Activated CD8-positive, alpha-beta T cell treated with anti-CD3 and anti-CD28 coated beads for 36 hours (primary cell): ENCODE data around the gene IL36G. TPM values are rescaled to one million over a fixed set of nuclear protein-coding genes. Genes with fewer than 3 reads are reported as not detected.
A peak's percentile ranks its signal among the peaks of the same experiment; 100 is the strongest.

Experiments used
- ATAC-seq: fragments of 200-7000 bp; cut with Tn5 transposase; one replicate; pipeline ENCODE4 v1.10.0; 2021; ENCODE audit warnings: mild to moderate bottlenecking, moderate library complexity
- CTCF ChIA-PET: fragments of 350-600 bp; sonication (Branson Sonifier 250); formaldehyde crosslinking; loops from one replicate; lab custom pipeline; 2021; ENCODE audit warnings: antibody characterized with exemption; lab: Charles Lee
- POLR2A ChIA-PET: fragments of 350-600 bp; sonication (Branson Sonifier 250); formaldehyde crosslinking; loops from one replicate; lab custom pipeline; 2021; ENCODE audit warnings: antibody characterized with exemption; lab: Charles Lee
- DNase-seq: peaks from one replicate; pipeline ENCODE4 v3.0.0-alpha.2; 2020
- H3K27ac Mint-ChIP-seq: one replicate; pipeline ENCODE4 v1.8.0; 2021; ENCODE audit warnings: mild to moderate bottlenecking, mixed read lengths
- H3K27me3 Mint-ChIP-seq: one replicate; pipeline ENCODE4 v1.8.0; 2021; ENCODE audit warnings: mixed read lengths
- H3K36me3 Mint-ChIP-seq: one replicate; pipeline ENCODE4 v1.8.0; 2021; ENCODE audit warnings: low read depth, mixed read lengths
- H3K4me1 Mint-ChIP-seq: one replicate; pipeline ENCODE4 v1.8.0; 2021; ENCODE audit warnings: low read depth, mixed read lengths
- H3K4me3 Mint-ChIP-seq: one replicate; pipeline ENCODE4 v1.8.0; 2021; ENCODE audit warnings: mild to moderate bottlenecking, moderate library complexity, mixed read lengths
- H3K9me3 Mint-ChIP-seq: one replicate; pipeline ENCODE4 v1.8.0; 2021; ENCODE audit warnings: mixed read lengths
- CTCF ChIP-seq: fragments of 200-600 bp; IDR thresholded peaks from one replicate; pipeline ENCODE4 v1.8.0; 2022; ENCODE audit warnings: antibody characterized with exemption, mild to moderate bottlenecking
- intact Hi-C: fragments of 100-400 bp; cut with micrococcal nuclease; formaldehyde crosslinking; loops from one replicate; pipeline ENCODE4 v1.10.0; 2022
- total RNA-seq, 2 experiments: library from RNA; stranded (reverse); gene quantifications; one replicate each; pipeline ENCODE4 v1.2.3, GENCODE V29; 2021

The IL36G gene
- total RNA-seq, 2 experiments from 2014 or later, result not detected

GRCh38 chr2:112979731-112980130, 1.9 kb downstream of the IL36G start:
- CTCF ChIA-PET, result interaction anchor here (0.8 to 2.0 kb wide), 7 partner anchors 12 to 157 kb away, joined by 3 to 8 read pairs (median 3); no protein-coding TSS in a partner anchor
- no peak for DNase-seq
- Mint-ChIP-seq H3K36me3 (no peaks in the 10 kb centered on the region), H3K4me1 (peaks cover 28% of the 10 kb centered on the region), H3K9me3 (no peaks in the 10 kb centered on the region), H3K27ac (no peak overlapping the region), H3K27me3 (peaks cover 2% of the 10 kb centered on the region), H3K4me3 (no peak overlapping the region)
- ATAC-seq, result no peak
- POLR2A ChIA-PET, result interaction anchor here (1.2 kb wide), 1 partner anchor 19 kb away, joined by 3 read pairs; no protein-coding TSS in a partner anchor
- no peak for TF ChIP-seq CTCF
- intact Hi-C loops, result no loop called here

GRCh38 chr2:112980537-112980936, 2.7 kb downstream of the IL36G start:
- H3K9me3 Mint-ChIP-seq, result no peaks in the 10 kb centered on the region
- peak; percentile 37 for DNase-seq
- POLR2A ChIA-PET, result no interaction called here
- H3K27ac Mint-ChIP-seq, result peak overlapping the region; percentile 86
- H3K36me3 Mint-ChIP-seq, result no peaks in the 10 kb centered on the region
- ATAC-seq, result no peak
- peaks cover 2% of the 10 kb centered on the region for H3K27me3 Mint-ChIP-seq
- CTCF ChIA-PET, result interaction anchor here (0.7 to 1.8 kb wide), 3 partner anchors 21 to 158 kb away, joined by 3 to 8 read pairs (median 3); no protein-coding TSS in a partner anchor
- peaks cover 34% of the 10 kb centered on the region for H3K4me1 Mint-ChIP-seq
- no peak for TF ChIP-seq CTCF
- no peak overlapping the region for H3K4me3 Mint-ChIP-seq
- intact Hi-C loops, result no loop called here

- intact Hi-C loops, result no loop called here
- no peak for TF ChIP-seq CTCF
- Mint-ChIP-seq H3K4me3 (no peak overlapping the region), H3K9me3 (peaks cover 13% of the 10 kb centered on the region), H3K27me3 (no peaks in the 10 kb centered on the region), H3K27ac (peak overlapping the region; percentile 68), H3K36me3 (peaks cover 5% of the 10 kb centered on the region), H3K4me1 (peaks cover 28% of the 10 kb centered on the region)
- POLR2A ChIA-PET, result interaction anchor here (0.6 to 2.5 kb wide), 3 partner anchors 11 to 30 kb away, joined by 3 to 12 read pairs (median 3); no protein-coding TSS in a partner anchor
- DNase-seq (peak; percentile 68), ATAC-seq (peak; percentile 96)
- CTCF ChIA-PET, result interaction anchor here (0.7 to 2.6 kb wide), 5 partner anchors 17 to 264 kb away, joined by 3 to 6 read pairs (median 4); no protein-coding TSS in a partner anchor
Observed at GRCh38 chr2:112985090-112985489, 7.3 kb downstream of the IL36G start.

GRCh38 chr2:112989611-112990010, 11.8 kb downstream of the IL36G start:
- Mint-ChIP-seq H3K27me3 (no peaks in the 10 kb centered on the region), H3K36me3 (peaks cover 5% of the 10 kb centered on the region), H3K4me1 (peaks cover 21% of the 10 kb centered on the region), H3K9me3 (peaks cover 31% of the 10 kb centered on the region), H3K4me3 (no peak overlapping the region), H3K27ac (no peak overlapping the region)
- POLR2A ChIA-PET, result interaction anchor here (0.6 kb wide), 1 partner anchor 145 kb away, joined by 3 read pairs; no protein-coding TSS in a partner anchor
- ATAC-seq (no peak), DNase-seq (no peak)
- intact Hi-C loops, result no loop called here
- CTCF ChIA-PET, result interaction anchor here (1.5 kb wide), 1 partner anchor 48 kb away, joined by 3 read pairs; no protein-coding TSS in a partner anchor
- TF ChIP-seq CTCF, result no peak

GRCh38 chr2:112993831-112994230, 16.0 kb downstream of the IL36G start:
- H3K27me3 Mint-ChIP-seq, result no peaks in the 10 kb centered on the region
- peaks cover 27% of the 10 kb centered on the region for H3K9me3 Mint-ChIP-seq
- ATAC-seq, result no peak
- intact Hi-C loops, result no loop called here
- TF ChIP-seq CTCF, result no peak
- POLR2A ChIA-PET, result no interaction called here
- CTCF ChIA-PET, result interaction anchor here (1.2 kb wide), 1 partner anchor 109 kb away, joined by 5 read pairs; no protein-coding TSS in a partner anchor
- no peak overlapping the region for H3K4me3 Mint-ChIP-seq
- peaks cover 5% of the 10 kb centered on the region for H3K36me3 Mint-ChIP-seq
- H3K27ac Mint-ChIP-seq, result no peak overlapping the region
- H3K4me1 Mint-ChIP-seq, result peaks cover 34% of the 10 kb centered on the region
- DNase-seq, result no peak
